Cardiac muscle cell (in vitro differentiated cells and primary cell): ENCODE measurements around the gene SURF4. TPM values are rescaled to one million over a fixed set of nuclear protein-coding genes. Genes with fewer than 3 reads are reported as not detected.

ENCODE experiments used
- DNase-seq, 2 donors: peaks; one replicate each; pipeline versions ENCODE4 v3.0.0 to v3.0.0-alpha.2; 2010 to 2017; ENCODE audit warnings: low read depth in 1 of 2, low spot score in 1 of 2
- H3K27ac ChIP-seq: fragments of 200-600 bp; sonication (generic); 2 replicates; pipeline ENCODE4 v1.5.1; 2016
- H3K27me3 ChIP-seq: fragments of 200-600 bp; sonication (generic); 2 replicates; pipeline ENCODE4 v1.6.0; 2016; ENCODE audit warnings: control low read depth
- H3K36me3 ChIP-seq: fragments of 200-600 bp; sonication (generic); 2 replicates; pipeline ENCODE4 v1.5.1; 2016; ENCODE audit warnings: control low read depth
- H3K4me1 ChIP-seq: fragments of 200-600 bp; sonication (generic); 2 replicates; pipeline ENCODE4 v1.8.1; 2017; ENCODE audit warnings: low read depth, mild to moderate bottlenecking, mixed run types
- H3K4me3 ChIP-seq: fragments of 200-600 bp; sonication (generic); 2 replicates; pipeline ENCODE4 v1.5.1; 2016; ENCODE audit warnings: mild to moderate bottlenecking
- H3K9me3 ChIP-seq: fragments of 200-600 bp; sonication (generic); 2 replicates; pipeline ENCODE4 v1.5.1; 2017; ENCODE audit warnings: low read depth, mild to moderate bottlenecking, control low read depth
- CTCF ChIP-seq: IDR thresholded peaks from 2 replicates; pipeline ENCODE4 v1.5.1; 2012; ENCODE audit warnings: low read depth, mild to moderate bottlenecking, low read length
- polyA plus RNA-seq: library from polyadenylated mRNA; unstranded; fragments of >200 nt; fragmentation: Nextera tagmentation; extraction: Ambion mirVana; gene quantifications from 2 replicates; pipeline ENCODE4 v1.2.1, GENCODE V29; 2016
- total RNA-seq: library from RNA; depleted of rRNA; stranded (reverse); fragments of >200 nt; gene quantifications from 2 replicates; pipeline ENCODE4 v1.2.3, GENCODE V29; 2016

Gene SURF4
- total and polyA plus RNA-seq, 2 experiments from 2014 or later, result 121 to 200 TPM

DNA sequence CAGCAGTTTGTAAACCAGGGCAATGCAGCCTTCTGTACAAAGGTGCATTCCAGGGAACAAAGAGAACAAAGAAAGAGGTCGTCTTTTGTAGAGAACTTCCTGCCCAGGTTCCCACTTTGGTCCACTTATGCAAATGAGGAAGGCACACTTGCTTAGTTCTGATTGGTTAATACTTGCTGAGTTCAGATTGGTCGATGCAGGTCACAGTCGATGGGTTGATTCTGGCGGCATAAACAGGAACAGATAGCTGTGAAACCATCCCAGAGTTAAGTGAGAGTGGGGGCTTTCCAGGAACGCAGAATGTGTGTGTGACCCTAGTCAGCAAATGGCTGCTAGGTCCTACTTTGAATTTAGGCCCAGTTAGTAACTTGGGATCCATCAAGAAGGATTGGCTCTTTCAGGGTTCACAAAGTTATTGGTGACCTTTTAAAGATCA is 44.5 kb upstream of the SURF4 start:
- no peak overlapping the region for H3K27ac ChIP-seq
- H3K27me3 ChIP-seq, result no peaks in the 10 kb centered on the region
- no peak overlapping the region for H3K4me3 ChIP-seq
- DNase-seq, result no peak
- H3K4me1 ChIP-seq, result peaks cover 5% of the 10 kb centered on the region
- no peak for TF ChIP-seq CTCF
- H3K36me3 ChIP-seq, result no peaks in the 10 kb centered on the region
- no peaks in the 10 kb centered on the region for H3K9me3 ChIP-seq

DNA sequence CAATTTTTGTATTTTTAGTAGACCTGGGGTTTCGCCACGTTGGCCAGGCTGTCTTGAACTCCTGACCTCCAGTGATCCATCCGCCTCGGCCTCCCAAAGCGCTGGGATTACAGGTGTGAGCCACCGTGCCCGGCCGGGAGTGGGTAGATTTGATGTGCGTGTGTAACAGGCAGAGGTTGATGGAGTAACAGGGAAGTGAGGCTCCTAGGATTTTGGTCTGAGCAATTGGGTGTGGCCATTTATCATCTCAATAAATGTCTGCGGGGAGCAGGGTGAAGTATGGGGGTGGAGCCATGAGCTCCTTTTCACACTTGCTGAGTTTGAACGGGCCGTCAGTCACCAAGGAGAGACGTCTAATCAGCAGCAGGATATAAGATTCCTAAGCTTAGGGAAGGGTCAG is 43.1 kb upstream of the SURF4 start:
- H3K9me3 ChIP-seq, result no peaks in the 10 kb centered on the region
- DNase-seq, result no peak
- H3K27ac ChIP-seq, result no peak overlapping the region
- peak overlapping the region; percentile 88 for H3K4me3 ChIP-seq
- H3K4me1 ChIP-seq, result peaks cover 5% of the 10 kb centered on the region
- no peaks in the 10 kb centered on the region for H3K27me3 ChIP-seq
- no peak for TF ChIP-seq CTCF
- no peaks in the 10 kb centered on the region for H3K36me3 ChIP-seq

- H3K4me3 ChIP-seq, result peak within 1 kb of the TSS; percentile 88
- peaks cover 5% of the 10 kb centered on the region for H3K4me1 ChIP-seq
- H3K36me3 ChIP-seq, result peaks cover 4% of the 10 kb centered on the region
- DNase-seq, result peak; percentile 92 to 93
- no peak for TF ChIP-seq CTCF
- H3K9me3 ChIP-seq, result no peaks in the 10 kb centered on the region
- H3K27ac ChIP-seq, result peak within 1 kb of the TSS; percentile 97
- no peaks in the 10 kb centered on the region for H3K27me3 ChIP-seq
These were observed 41.9 kb upstream of the SURF4 start, which contains the start of gene REXO4 for GRCh38 chr9:133417541-133418461. Gene REXO4, minus strand, starts transcription at chr9:133418010. Its CDS starts 166 bp downstream, at chr9:133417844.

DNA sequence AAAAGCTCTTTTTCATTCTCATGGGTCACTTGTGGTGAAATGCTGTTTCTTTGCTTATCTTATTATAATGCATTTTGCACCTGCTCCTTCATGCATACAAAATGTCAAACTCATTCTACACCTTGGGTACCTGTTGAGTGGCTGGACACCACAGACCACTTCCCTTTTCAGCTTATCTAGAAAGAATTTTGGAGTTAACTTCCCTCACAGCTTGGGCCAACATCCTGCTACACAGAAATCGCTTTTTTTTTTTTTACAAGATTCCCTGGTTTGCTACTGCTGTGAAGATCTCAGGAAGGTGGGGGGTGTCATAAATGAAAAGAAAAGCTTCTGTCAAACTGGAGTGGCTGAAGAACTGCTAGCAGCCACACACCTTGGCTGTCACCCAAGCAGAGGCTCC is 39.3 kb upstream of the SURF4 start:
- no peaks in the 10 kb centered on the region for H3K9me3 ChIP-seq
- H3K27ac ChIP-seq, result no peak overlapping the region
- TF ChIP-seq CTCF, result no peak
- peaks cover 21% of the 10 kb centered on the region for H3K36me3 ChIP-seq
- H3K4me1 ChIP-seq, result peaks cover 5% of the 10 kb centered on the region
- no peaks in the 10 kb centered on the region for H3K27me3 ChIP-seq
- no peak for DNase-seq
- H3K4me3 ChIP-seq, result no peak overlapping the region

GRCh38 chr9:133408042-133408441 is 32.2 kb upstream of the SURF4 start:
- no peak overlapping the region for H3K27ac ChIP-seq
- no peak for TF ChIP-seq CTCF
- H3K4me1 ChIP-seq, result no peaks in the 10 kb centered on the region
- H3K27me3 ChIP-seq, result no peaks in the 10 kb centered on the region
- H3K36me3 ChIP-seq, result peaks cover 38% of the 10 kb centered on the region
- H3K9me3 ChIP-seq, result no peaks in the 10 kb centered on the region
- H3K4me3 ChIP-seq, result no peak overlapping the region
- DNase-seq, result no peak
